Keratinocyte (primary cell): ENCODE measurements around the gene COPS3. TPM values are rescaled to one million over a fixed set of nuclear protein-coding genes. Genes with fewer than 3 reads are reported as not detected.

Experiments used
- DNase-seq: peaks from one replicate; pipeline ENCODE4 v3.0.0-alpha.2; 2011; ENCODE audit warnings: low read depth, missing footprints, low spot score
- FAIRE-seq: peaks from 2 replicates; lab custom pipeline; 2011; peaks lifted over from hg19 to GRCh38; lab: Jason Lieb, UNC
- H2AFZ ChIP-seq: 2 replicates; pipeline ENCODE4 v1.6.0; 2012; ENCODE audit warnings: low read length, control low read depth, inconsistent platforms; ENCODE audit not compliant: control insufficient read depth
- H3K27ac ChIP-seq: 2 replicates; pipeline ENCODE4 v1.5.1; 2011; ENCODE audit warnings: low read length; ENCODE audit not compliant: control insufficient read depth, insufficient read depth
- H3K27me3 ChIP-seq: 3 replicates; pipeline ENCODE4 v1.6.0; 2011; ENCODE audit warnings: low read length; ENCODE audit not compliant: control insufficient read depth, insufficient read depth; ENCODE audit errors: extremely low read depth
- H3K36me3 ChIP-seq, 2 experiments: 2 replicates in 1 of 2; 3 replicates in 1 of 2; pipeline ENCODE4 v1.5.1; 2011; ENCODE audit warnings: low read length in 2 of 2, mild to moderate bottlenecking in 1 of 2; ENCODE audit not compliant: control insufficient read depth in 2 of 2, insufficient read depth in 2 of 2; ENCODE audit errors: extremely low read depth in 1 of 2
- H3K4me1 ChIP-seq: 3 replicates; pipeline ENCODE4 v1.5.1; 2011; ENCODE audit warnings: low read length; ENCODE audit not compliant: control insufficient read depth, insufficient read depth; ENCODE audit errors: extremely low read depth
- H3K4me2 ChIP-seq: 3 replicates; pipeline ENCODE4 v1.6.0; 2011; ENCODE audit warnings: low read depth, low read length; ENCODE audit not compliant: control insufficient read depth, insufficient read depth; ENCODE audit errors: extremely low read depth
- H3K4me3 ChIP-seq, 3 experiments: fragments of 200-600 bp in 1 of 3; sonication (generic) in 1 of 3; 2 replicates in 2 of 3; 3 replicates in 1 of 3; pipeline ENCODE4 v1.5.1; 2011 to 2016; ENCODE audit warnings: low read length in 3 of 3, mild to moderate bottlenecking in 3 of 3, control low read depth in 2 of 3, inconsistent platforms in 1 of 3, low read depth in 1 of 3, mixed read lengths in 1 of 3, mixed run types in 1 of 3, moderate library complexity in 1 of 3; ENCODE audit not compliant: control insufficient read depth in 2 of 3, insufficient read depth in 2 of 3; ENCODE audit errors: extremely low read depth in 1 of 3
- H3K79me2 ChIP-seq: 2 replicates; pipeline ENCODE4 v1.6.0; 2012; ENCODE audit warnings: low read length; ENCODE audit not compliant: control insufficient read depth, insufficient read depth
- H3K9ac ChIP-seq: 3 replicates; pipeline ENCODE4 v1.6.0; 2011; ENCODE audit warnings: low read length; ENCODE audit not compliant: control insufficient read depth, insufficient read depth; ENCODE audit errors: extremely low read depth
- H3K9me1 ChIP-seq: 3 replicates; pipeline ENCODE4 v1.6.0; 2011; ENCODE audit warnings: low read length; ENCODE audit not compliant: control insufficient read depth, insufficient read depth; ENCODE audit errors: extremely low read depth
- H3K9me3 ChIP-seq: 2 replicates; pipeline ENCODE4 v1.5.1; 2012; ENCODE audit warnings: low read depth, low read length; ENCODE audit not compliant: control insufficient read depth
- H4K20me1 ChIP-seq: 3 replicates; pipeline ENCODE4 v1.6.0; 2011; ENCODE audit warnings: low read length; ENCODE audit not compliant: control insufficient read depth, insufficient read depth; ENCODE audit errors: extremely low read depth
- CTCF ChIP-seq, 3 experiments: IDR thresholded peaks in 1 of 3; conservative IDR thresholded peaks in 1 of 3; optimal IDR thresholded peaks in 1 of 3; 2 replicates in 2 of 3; 3 replicates in 1 of 3; pipeline versions ENCODE3 to v1.5.1; 2011; ENCODE audit warnings: low read length in 3 of 3, mild to moderate bottlenecking in 3 of 3, moderate library complexity in 2 of 3, control low read depth in 1 of 3, inconsistent platforms in 1 of 3; ENCODE audit not compliant: insufficient read depth in 2 of 3; ENCODE audit errors: extremely low read depth in 1 of 3
- EZH2 ChIP-seq: IDR thresholded peaks from one replicate; pipeline ENCODE4 v1.6.1; 2012; ENCODE audit warnings: inconsistent platforms, mild to moderate bottlenecking, low read length, moderate library complexity
- dilution Hi-C: fragments of 300-500 bp; cut with MboI; formaldehyde crosslinking; loops from one replicate; pipeline ENCODE4 v1.7.0; 2020; ENCODE audit warnings: low sequenced_read_pairs; ENCODE audit not compliant: extremely low pct_ligation_motif_present
- polyA plus RNA-seq, 5 experiments: library from polyadenylated mRNA; depleted of rRNA in 3 of 5; stranded (reverse) in 3 of 5; stranded (forward) in 1 of 5; unstranded in 1 of 5; fragments of >200 nt; gene quantifications; 1 replicate in 1 of 5; 2 replicates in 3 of 5; 3 replicates in 1 of 5; pipeline versions ENCODE4 v1.2.1 to v1.2.3, GENCODE V29; 2011 to 2012; ENCODE audit warnings: missing spikeins in 2 of 5, low read depth in 1 of 5, low replicate concordance in 1 of 5

Gene COPS3
- polyA plus RNA-seq, 1 donor (not counting 4 experiments of a cell fraction or from before 2014, with no cell fraction given): 89.7 TPM

GRCh38 chr17:17241656-17242055, 39.4 kb downstream of the COPS3 start:
- FAIRE-seq: no peak
- peaks cover 3% of the 10 kb centered on the region for H3K79me2 ChIP-seq
- H3K9me1 ChIP-seq: no peaks in the 10 kb centered on the region
- H3K27me3 ChIP-seq: no peaks in the 10 kb centered on the region
- DNase-seq: no peak
- peaks cover 3% of the 10 kb centered on the region for H3K4me1 ChIP-seq
- no peaks in the 10 kb centered on the region for H3K9me3 ChIP-seq
- H3K4me3 ChIP-seq: no peak overlapping the region
- dilution Hi-C loops: no loop called here
- TF ChIP-seq EZH2: no peak
- no peak for TF ChIP-seq CTCF (optimal IDR thresholded peaks at IDR 0.05 in 1 of 3, IDR thresholded peaks at IDR 0.05 in 1 of 3, conservative IDR thresholded peaks at IDR 0.05 in 1 of 3; ENCODE audit: extremely low read depth in 1 of 3, insufficient read depth in 2 of 3, low read length in 3 of 3)
- H2AFZ ChIP-seq: no peak overlapping the region
- H3K9ac ChIP-seq: no peak overlapping the region
- peaks cover 0 to 4% of the 10 kb centered on the region in 2 experiments for H3K36me3 ChIP-seq
- no peak overlapping the region for H3K4me2 ChIP-seq
- H4K20me1 ChIP-seq: no peaks in the 10 kb centered on the region
- no peak overlapping the region for H3K27ac ChIP-seq

- Histone ChIP-seq H3K9me1 (no peaks in the 10 kb centered on the region), H3K4me1 (peaks cover 15% of the 10 kb centered on the region), H3K36me3 (no peaks in the 10 kb centered on the region), H3K9ac (no peak overlapping the region), H2AFZ (no peak overlapping the region), H3K4me2 (no peak overlapping the region), H3K9me3 (no peaks in the 10 kb centered on the region), H3K4me3 (no peak overlapping the region), H4K20me1 (peaks cover 4% of the 10 kb centered on the region), H3K79me2 (peaks cover 19% of the 10 kb centered on the region), H3K27me3 (no peaks in the 10 kb centered on the region), H3K27ac (no peak overlapping the region)
- no peak for TF ChIP-seq EZH2
- TF ChIP-seq CTCF (optimal IDR thresholded peaks at IDR 0.05 in 1 of 3, IDR thresholded peaks at IDR 0.05 in 1 of 3, conservative IDR thresholded peaks at IDR 0.05 in 1 of 3; ENCODE audit: extremely low read depth in 1 of 3, insufficient read depth in 2 of 3, low read length in 3 of 3): no peak
- FAIRE-seq (no peak), DNase-seq (no peak)
- dilution Hi-C loops: no loop called here
Measured at GRCh38 chr17:17239832-17240231, 41.2 kb downstream of the COPS3 start.
